Endometrial microvascular endothelial cells (primary cell): ENCODE measurements around the gene TRAK1. TPM values are rescaled to one million over a fixed set of nuclear protein-coding genes. Genes with fewer than 3 reads are reported as not detected.

Experiments
- in situ Hi-C: cut with HindIII; loops from 2 replicates; pipeline ENCODE4 v1.10.0; 2017; ENCODE audit warnings: low sequenced_read_pairs, low pct_unique_long_range_greater_than_20kb; ENCODE audit errors: inconsistent ontology term
- total RNA-seq: library from RNA; depleted of rRNA; stranded (reverse); fragments of >200 nt; gene quantifications from one replicate; pipeline ENCODE4 v1.2.3, GENCODE V29; 2015; ENCODE audit errors: inconsistent ontology term

TRAK1 gene
- total RNA-seq, 1 donor from 2014 or later = 36.1 TPM

DNA sequence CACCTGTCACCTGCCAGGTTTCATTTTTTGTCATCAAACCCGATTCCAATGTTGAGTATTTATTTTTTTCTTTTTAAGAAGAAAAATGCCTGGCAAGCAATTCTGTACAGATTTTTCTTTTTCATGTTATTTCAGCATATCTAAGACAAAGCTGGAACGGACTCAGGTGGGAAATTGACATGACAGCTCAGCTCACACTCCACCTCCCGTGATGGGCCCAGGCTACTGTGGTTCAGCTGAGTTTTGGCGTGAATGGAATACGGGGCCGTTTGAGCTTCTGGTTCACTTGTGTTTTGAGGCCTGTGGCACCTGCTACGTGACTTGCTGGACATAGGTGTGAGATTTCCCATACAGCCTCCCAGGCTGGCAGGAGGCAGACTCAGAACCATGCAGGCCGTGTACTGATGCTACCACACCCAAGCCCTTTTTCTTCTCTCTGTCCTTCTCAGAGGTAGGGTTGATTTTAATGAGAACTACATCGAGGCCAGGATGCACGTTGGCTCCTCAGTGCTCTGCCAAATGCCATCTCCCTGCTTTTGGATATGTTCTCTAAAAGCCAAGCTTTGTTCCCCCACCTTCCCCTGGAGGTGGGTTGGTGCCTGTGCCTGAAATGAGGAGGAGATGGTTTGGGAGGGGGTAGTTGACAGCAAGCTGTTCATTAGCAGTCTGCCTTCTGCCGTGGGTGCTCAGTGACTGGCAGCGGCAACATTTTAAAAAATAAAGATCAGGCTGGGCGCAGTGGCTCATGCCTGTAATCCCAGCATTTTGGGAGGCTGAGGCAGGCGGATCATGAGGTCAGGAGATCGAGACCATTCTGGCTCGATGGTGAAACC is 48.7 kb downstream of the TRAK1 start:
- in situ Hi-C loops = no loop called here

DNA sequence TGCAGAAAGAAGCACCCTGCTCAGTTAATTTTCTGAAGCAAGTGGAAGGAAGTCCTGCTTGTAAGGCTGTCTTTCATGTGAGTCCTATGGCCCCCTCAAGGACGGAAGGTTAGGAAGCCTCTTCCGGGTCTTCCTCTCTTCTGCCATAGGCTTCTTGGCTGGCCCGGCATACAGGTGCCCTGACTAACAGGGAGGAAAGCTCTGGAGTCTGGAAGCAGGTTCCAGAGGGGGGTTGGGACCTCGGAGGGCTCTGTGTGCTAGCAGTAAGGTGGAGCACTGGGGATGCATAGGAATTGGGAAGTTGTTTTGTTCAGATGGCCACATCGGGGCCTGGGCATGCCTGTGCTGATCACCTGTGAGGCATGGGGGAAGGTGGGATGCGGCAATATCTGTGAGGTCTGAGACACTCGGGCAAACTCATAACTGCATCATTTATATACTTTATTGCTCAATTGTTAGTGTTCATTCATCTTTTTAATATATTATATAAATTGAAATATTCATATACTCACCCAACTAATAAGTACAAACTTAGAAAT is 49.6 kb downstream of the TRAK1 start:
- in situ Hi-C loops = no loop called here

DNA sequence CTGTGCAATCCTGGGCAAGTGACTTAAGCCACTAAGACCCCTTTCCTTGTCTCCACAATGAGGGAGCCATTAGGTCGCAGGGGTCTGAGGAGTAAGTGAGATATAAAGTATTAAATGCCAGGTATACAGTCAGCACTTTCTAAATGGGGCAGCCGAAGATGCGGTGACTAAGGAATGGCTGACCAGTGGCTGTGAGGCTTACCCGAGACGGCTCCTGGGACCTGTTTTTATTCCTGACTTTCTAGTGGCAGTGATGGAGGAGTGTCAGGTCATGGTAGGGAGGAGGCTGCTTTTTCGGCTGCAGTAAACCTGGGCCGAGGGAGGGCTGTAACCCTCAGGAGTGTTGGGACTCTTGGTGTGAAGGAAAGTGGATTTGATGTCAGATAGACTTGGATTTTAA is 52.3 kb downstream of the TRAK1 start:
- in situ Hi-C loops = no loop called here

DNA sequence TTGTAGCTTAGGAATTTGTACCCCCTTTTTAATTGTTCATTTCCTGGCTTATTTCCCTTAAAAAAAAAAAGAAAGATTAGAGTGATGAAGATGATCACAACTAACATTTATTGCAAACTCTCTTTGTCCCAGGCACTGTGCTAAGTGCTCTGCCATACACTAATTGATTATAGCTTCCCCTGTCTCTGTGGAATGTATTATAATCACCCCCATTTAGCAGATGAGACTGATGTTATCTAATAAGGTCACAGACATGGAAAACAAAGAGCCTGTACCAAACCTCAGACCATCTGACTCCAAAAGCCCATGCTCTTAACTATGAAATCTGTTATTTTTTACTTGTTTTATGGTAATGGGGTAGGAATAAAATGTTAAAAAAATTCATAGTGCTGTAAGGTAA is 53.1 kb downstream of the TRAK1 start:
- in situ Hi-C loops = no loop called here

DNA sequence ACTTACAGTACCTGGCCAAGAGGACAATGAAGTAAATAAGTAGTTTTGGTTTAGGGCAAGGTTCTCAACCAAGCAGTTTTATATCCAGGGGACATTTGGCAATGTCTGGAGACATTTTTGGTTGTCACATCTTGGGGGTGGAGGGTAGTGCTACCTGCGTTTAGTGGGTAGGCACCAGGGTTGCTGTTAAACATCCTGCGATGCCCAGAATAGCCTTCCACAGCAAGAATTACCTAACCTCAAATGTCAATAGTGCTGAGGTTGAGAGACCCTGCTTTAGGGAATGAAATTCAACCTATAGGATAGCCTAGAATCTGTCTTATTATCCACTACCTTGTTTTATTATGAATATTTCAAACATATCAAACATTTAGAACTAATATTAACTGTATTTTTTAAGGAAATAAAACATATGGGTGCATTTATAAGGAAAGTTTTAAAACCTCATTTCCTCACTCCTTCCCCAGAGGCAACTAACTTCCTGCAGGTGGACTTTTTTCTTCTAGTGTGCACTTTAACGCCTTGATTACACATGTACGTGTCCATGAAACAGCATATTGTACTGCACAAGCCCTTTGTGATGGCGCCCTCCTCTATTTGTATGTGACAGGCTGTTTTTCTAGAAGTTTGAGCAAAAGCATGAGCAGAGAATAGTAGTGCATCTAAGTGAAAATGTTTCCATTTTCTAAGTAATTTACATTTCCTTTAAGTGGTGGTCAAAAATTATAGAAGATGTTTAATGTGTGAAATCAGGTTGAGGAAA is 57.1 kb downstream of the TRAK1 start:
- in situ Hi-C loops = no loop called here

DNA sequence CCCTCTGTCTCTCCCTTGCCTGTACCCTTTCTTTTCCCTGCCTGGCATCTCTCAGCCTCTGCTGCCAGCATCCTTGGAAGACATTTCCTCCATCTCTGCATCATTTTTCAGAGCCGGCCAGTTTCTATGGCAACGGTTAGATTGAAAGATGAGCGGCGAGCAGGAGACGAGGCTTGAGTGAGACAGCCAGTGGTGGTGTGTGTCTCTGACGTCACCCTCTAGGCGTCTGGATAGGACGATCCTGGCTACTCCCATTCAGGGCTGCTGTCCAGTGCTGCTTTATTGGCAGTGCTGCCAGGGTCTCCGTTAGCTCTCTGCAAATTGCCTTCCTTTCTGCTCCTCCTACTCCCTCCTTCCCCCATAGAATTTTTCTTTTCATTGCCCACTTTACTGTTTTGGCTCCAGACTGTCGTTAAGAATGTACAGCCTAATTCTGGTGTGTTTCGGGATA is 57.9 kb downstream of the TRAK1 start:
- in situ Hi-C loops = no loop called here

DNA sequence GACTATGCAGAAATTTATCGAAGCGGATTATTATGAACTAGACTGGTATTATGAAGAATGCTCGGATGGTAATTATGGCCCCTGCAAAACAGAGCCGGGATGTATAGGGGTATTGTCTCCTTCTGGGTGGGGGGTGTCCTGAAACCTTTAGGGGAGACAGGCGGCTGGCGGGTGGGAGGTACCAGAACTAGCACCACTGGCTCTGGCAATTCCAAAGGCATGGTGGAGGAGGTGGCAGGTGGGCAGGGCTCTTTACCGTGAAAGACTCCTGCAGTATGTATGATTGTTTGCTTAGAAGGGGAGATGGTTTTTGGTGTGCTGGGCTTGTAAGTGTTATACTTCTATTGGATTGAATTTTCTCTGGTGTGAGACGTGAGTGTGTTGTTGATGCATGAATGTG is 58.4 kb downstream of the TRAK1 start:
- in situ Hi-C loops = no loop called here

DNA sequence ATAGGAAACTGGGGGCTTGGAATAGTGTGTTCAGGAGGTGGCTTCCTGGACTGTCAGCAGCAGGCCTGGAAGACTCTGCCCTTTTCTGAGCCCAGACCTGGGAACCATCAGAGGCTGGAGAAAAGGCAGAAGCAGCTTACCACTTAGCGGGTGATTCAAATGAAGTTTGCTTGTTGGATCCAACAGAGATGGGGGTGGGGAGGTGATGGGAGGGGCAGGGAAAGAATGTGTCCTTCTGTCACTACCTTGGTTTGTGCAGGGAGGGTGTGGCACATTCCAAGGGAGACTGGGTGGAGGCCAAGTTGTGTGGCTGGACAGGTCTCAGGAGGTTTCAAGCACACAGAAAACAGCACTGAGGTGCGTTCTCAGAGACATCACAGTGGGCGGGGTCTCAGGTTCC is 58.8 kb downstream of the TRAK1 start:
- in situ Hi-C loops = no loop called here

DNA sequence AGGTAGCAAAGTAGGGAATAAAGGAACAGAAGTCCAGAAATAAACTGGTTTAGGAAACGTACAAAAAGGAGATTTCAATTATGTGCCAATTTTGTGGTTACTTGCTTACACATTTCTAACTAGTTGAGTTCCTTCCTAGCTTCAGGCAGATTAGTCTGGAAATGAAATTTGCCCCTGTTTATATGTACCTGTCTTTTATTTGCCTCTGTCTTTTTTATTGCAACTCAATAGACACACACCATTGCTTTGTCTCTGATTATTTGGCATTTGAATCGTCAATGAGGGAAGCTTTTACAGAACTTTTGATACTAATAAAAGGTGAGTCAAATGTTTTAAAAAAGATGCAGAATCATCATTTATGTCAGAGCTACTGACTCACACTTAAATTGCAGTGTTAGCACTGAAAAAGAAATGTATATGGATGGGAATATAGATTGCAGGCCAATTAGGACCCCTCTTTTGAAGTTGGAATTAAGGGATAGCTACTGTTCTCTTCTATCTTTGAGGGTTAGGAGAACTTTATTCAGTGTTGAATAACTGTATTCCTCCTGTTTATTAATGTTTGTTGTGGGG is 60.5 kb downstream of the TRAK1 start:
- in situ Hi-C loops = no loop called here

DNA sequence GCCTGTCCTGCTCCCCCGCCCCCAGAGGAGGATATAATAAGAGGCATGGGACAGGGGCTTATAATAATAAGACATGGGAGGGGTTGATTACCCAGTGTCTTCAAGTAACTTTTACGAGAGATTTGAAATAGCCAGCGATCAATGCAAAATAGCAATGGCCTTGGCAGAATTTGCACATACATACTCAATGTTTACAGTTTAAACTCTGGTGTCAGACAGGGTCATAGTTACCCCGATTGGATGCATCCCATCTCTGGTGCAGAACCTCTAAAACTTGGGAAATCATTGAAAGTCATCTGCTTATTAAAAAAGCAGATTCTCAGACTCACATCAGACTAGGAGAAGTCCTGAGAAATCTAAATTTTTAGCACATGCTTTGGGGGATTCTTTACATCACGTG is 61.0 kb downstream of the TRAK1 start:
- in situ Hi-C loops = no loop called here

DNA sequence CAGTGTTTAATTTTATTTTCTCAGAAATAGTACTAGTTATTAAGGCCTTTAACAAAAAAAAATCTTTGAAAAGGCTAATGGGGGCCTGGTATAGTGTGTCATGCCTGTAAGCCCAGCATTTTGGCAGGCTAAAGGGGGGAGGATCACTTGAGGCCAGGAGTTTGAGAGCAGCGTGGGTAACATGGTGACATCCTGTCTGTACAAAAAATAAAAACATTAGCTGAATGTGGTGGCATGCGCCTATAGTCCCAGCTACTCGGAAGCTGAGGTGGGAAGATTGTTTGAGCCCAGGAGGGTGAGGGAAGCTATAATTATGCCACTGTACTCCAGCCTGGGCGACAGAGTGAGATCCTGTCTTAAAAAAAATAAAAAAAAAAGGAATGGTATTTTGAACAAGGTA is 61.9 kb downstream of the TRAK1 start:
- in situ Hi-C loops = no loop called here

DNA sequence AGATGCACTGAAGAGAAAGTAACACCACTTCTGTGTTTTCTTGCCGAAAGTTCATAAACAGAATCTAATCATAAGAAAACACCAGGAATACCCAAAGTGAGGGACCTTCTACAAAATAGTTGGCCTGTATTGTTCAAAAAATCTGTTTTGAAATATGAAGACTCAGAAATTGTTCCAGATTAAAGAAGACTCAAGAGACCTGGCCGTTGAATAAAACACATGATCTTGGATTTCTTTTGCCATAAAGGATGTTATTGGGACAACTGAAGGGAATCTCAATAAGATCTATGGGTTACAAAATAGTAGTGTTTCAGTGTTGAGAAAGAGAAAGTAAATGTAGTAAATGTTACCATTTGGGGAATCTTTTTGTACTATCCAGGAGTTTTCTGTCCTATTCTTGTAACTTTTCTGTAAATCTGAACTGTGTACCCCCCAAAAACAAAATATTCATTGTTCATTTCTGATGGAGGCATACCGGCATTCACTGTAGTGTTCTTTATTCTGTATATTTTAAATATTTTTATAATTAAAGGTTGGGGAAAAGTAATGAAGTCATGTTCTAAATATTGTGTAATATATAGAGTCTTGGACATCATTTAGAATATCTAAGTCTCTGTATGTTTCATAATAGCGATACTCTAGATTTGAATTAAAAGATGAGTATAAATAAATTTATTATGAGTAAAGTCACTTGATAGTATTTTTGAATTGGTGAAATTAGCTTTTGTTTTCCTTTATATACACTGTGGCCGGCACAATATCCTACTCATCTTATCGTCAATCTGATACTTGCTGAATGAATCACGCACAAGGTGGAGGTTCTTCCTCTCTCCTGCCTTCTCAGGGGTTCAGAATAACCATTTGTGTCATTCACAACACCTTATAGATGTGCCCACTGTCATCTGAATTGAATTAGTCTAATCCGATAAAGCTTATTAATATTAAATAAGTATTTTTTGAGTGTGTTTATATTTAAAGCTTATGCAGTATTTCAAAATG is 66.7 kb downstream of the TRAK1 start:
- in situ Hi-C loops = no loop called here

DNA sequence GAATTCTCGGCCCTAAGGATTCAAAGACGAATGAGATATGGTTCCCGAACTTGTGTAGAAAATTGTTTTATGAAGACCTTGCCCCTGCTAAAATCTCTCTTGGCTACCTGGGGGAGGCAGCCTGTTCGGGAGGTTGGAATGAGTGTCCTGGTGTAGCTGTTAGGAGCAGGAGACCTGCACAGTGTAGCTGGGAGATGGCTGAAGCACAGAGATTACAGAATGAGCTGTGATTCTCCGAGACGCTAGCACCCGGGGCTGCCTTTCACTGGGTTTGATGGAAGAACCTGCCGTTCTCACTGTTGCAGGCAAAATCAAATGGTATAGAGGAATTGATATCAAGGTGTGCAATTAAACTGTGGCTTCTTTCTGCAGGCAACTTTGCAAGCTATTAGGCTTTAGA is 68.0 kb downstream of the TRAK1 start:
- in situ Hi-C loops = no loop called here

DNA sequence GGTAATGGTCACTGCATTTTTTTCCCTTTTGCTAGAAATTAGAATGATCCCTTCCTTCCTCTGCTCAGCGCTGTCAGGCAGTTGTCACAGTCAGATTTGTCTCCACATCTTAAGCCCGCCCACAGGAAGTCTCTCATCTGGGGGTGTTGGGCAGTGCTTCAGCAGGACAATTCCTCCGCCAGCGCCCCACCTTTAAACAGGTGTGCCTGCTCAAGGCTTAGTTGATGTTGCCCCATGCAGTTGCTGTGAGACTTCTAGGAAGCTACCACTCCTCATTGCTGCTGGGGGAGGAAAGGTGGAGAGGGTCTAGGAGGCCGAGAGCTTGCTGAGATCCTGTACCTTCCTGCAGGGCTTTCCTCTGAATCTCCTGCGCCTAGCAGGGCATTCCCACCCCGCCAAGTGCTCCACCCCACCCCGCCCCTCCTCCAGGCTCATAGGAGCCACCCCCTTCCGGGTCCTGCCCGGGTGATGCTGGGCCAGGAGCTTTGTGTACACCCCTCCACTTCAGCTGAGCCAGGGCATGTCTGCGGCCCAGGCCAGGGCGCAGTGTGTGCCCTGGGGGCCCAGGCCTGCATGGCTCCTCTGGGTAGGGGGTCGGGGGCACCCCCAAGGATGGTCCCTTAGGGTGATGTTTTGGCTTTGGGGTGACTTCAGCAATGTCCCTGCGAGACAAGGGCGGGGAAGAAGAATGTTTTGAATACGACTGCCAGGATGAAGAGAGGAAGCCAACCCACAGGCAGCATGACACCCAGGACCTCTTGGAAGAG is 68.7 kb downstream of the TRAK1 start:
- in situ Hi-C loops = no loop called here

DNA sequence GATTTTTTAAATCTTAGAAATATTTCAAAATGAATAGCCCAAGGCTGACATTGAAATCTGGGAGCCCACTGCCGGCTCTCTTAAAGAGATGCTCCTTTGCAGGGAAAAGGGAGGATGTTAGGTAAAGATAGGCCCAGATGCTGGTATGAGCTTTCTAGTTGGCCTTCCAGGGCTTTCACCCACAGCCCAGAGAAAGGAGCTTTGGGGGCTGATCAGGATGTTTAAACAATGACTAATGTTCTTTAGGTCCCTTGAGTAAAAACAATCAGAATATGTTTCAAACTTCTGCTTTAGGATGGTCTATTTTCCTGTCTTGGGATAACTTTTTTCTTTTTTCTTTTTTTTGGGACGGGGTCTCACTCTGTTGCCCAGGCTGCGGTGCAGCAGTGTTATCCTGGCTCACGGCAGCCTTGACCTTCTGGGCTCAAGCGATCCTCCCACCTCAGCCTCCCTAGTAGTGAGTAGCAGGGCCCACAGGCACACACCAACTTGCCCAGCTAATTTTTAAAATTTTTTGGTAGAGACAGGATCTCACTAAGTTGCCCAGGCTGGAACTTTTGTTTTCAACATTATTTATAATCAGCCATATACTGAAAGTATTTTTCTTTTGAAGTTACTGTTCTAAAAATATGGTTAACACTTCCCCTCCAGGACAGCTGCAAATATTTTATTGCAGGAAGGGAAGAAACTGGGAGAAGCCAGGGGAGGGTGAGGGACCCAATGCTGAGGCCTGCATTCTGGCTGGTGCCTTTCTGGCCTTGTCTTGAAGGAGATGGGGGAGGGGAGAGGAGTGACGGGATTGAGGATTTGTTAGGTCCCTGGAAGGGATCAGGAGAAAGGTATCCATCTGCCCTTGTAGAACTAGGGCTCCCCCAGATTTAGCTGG is 70.1 kb downstream of the TRAK1 start:
- in situ Hi-C loops = no loop called here

DNA sequence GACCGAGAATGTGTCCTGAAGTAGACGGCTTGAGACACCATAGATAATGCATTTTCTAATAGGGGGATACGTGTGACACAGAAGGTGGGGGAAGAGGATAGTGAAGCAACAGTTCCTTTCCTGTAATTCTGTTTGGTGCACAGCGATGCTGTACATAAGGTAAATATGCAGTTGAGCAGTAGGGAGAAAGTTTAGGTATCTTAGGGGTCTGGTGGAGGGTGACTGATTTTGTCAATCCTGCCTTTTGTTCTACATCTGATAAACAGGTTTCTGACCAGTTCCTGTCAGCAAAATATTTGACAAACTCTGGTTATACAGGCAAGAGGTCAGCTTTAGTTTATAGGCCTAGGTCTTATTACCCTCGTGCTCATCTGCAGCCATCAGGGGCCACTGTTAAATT is 71.3 kb downstream of the TRAK1 start:
- in situ Hi-C loops = no loop called here

DNA sequence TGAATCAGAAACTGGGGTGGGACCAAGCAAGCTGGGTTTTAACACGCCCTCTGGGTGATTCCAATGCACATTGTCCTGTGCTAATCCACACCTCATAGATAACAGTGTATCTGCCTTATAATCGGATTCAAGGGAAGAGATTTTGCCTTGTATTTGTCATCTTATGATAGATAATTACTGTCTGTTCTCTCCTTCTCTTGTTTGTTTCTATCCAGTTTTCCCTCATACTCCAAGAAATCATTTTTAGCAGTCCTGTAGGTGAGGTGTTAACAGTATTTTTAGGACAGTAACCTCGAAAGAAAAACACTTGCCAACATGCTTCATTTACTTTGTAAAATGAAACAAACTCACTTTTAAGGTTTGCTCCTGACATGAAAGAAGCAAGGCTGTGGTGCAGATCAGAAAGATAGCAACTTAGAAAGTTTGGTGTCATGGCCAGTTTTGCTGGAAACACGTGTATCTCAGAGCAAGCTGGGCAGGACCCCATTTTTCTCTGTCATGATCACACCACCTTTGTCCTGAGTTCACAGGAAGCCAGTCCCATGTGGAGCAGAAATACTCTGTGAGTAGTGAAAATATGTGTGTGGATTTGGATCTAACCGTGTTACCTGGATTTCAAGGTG is 72.6 kb downstream of the TRAK1 start:
- in situ Hi-C loops = no loop called here
